Measurements from ENCODE around the gene BLOC1S4. TPM values are rescaled to one million over a fixed set of nuclear protein-coding genes. Genes with fewer than 3 reads are reported as not detected.

Gene BLOC1S4
- total RNA-seq, 1 experiment from 2014 or later = 10.6 TPM

Other genes starting within 250 kb of the BLOC1S4 start
- gene PPP2R2C, start 243.6 kb upstream of the BLOC1S4 start, total RNA-seq (2022) = 3.6 and 7.5 TPM in 2 replicates
- 12.5 and 13.9 TPM in 2 replicates for gene MAN2B2, start 141.0 kb upstream of the BLOC1S4 start, total RNA-seq (2022)
- gene MRFAP1, start 75.5 kb upstream of the BLOC1S4 start, total RNA-seq (2022) = 387 and 481 TPM in 2 replicates
- 55.6 and 97.6 TPM in 2 replicates for gene S100P, start 22.3 kb upstream of the BLOC1S4 start, total RNA-seq (2022)
- 42.5 and 63.2 TPM in 2 replicates for gene MRFAP1L1, start 6.3 kb upstream of the BLOC1S4 start, total RNA-seq (2022)
- 15.6 and 19.2 TPM in 2 replicates for gene KIAA0232, start 66.6 kb downstream of the BLOC1S4 start, total RNA-seq (2022)
- gene TBC1D14, start 193.7 kb downstream of the BLOC1S4 start, total RNA-seq (2022) = 52.6 and 55.1 TPM in 2 replicates

Measured in MCF 10A (cell line).